Left colon (tissue), 2 donors: Measurements from ENCODE around the gene G0S2. TPM values are rescaled to one million over a fixed set of nuclear protein-coding genes. Genes with fewer than 3 reads are reported as not detected.

Source experiments
- ATAC-seq: fragments of 200-7000 bp; cut with Tn5 transposase; one replicate; pipeline ENCODE4 v1.9.1; 2020; ENCODE audit warnings: mild to moderate bottlenecking, moderate library complexity
- DNase-seq, 2 donors: peaks; one replicate each; pipeline ENCODE4 v3.0.0-alpha.2; 2020
- intact Hi-C, 2 donors: fragments of 100-400 bp; cut with DNase I in 1 of 2; cut with micrococcal nuclease in 1 of 2; formaldehyde crosslinking; loops; one replicate each; pipeline versions ENCODE4 v1.11.2 to v1.14.0; 2022; cut with DNase I, micrococcal nuclease
- total RNA-seq, 2 donors: library from RNA; stranded (reverse); fragmentation: NEBNext Ultra II Directional; extraction: Animal tissue kit (Norgen Biotek cat#: 25700); gene quantifications; one replicate each; pipeline ENCODE4 v1.2.1, GENCODE V29; 2021
- donor health status: DM: no; HTN: no; CAD: no.
- donor health status: DM: yes; HTN: yes; CAD: no.

Gene G0S2
- total RNA-seq, 2 donors from 2014 or later, result 4.4 to 5.9 TPM

- no peak for ATAC-seq
- intact Hi-C loops, result no loop called here
- peak; percentile 25 to 46 for DNase-seq
Measured at GRCh38 chr1:209704584-209704983, 29.4 kb downstream of the G0S2 start, which contains the start of gene HSD11B1. HSD11B1 (plus strand) TSS chr1:209704846; CDS start chr1:209704943, 97 bp downstream.

- no peak for ATAC-seq
- intact Hi-C loops, result no loop called here
- no peak for DNase-seq
Measured at GRCh38 chr1:209705033-209705598, 29.9 kb downstream of the G0S2 start.

DNA sequence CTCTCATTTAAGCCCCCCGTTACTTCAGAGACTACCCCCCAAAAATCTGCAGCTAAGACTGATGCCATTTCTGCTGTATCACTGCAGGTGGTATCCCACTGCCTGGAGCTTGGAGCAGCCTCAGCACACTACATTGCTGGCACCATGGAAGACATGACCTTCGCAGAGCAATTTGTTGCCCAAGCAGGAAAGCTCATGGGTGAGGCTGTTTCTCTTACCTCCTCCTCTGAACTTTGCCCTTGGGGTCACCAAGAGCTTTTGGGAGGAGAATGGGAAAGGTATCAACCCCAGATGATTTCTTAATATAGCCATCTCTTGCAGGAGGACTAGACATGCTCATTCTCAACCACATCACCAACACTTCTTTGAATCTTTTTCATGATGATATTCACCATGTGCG lies 31.4 kb downstream of the G0S2 start:
- DNase-seq, result no peak
- ATAC-seq, result no peak
- intact Hi-C loops, result no loop called here

DNA sequence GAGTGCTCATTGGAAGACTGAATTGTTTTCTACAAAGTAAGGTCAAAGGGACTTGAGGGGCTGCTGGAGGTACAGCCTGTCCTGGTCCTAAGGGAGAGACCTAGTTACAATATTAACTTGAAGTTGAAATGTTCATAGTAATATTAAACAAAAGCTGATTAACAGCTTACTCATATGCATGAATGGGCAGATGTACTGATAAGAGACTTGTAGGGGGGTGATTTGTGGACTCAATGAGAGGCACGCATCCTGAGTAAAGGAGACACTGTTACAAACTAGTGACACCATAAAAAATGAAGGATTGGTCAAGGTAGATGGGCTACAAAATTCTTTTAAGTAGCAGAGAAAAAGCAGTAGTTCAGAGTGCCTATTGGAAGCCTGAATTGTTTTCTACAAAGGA lies 32.1 kb downstream of the G0S2 start:
- no peak for DNase-seq
- intact Hi-C loops, result no loop called here
- ATAC-seq, result no peak

DNA sequence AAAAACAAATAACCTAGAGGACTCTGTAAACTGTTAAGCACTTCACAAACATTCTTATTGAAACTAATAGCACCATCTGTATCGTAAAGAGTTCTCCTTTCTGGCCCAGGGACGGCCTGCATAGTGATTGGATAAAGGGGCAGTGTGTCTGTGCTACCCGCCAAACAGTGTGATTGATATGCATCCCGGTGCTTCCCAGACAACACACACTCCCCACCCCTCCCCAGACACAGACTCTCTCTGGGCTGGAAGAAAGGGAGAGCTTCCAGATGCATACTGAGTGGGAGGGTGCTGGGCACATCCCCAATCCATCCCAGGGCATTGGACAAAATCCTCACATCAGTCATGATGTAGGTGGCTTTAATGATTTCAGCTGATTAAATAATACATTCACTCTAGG lies 33.1 kb downstream of the G0S2 start:
- DNase-seq, result no peak

GRCh38 chr1:209710093-209710492 lies 34.9 kb downstream of the G0S2 start:
- intact Hi-C loops, result no loop called here
- DNase-seq (no peak), ATAC-seq (no peak)

More for the DNA sequence above, 33.1 kb downstream of the G0S2 start:
- ATAC-seq, result no peak
- intact Hi-C loops, result no loop called here

DNA sequence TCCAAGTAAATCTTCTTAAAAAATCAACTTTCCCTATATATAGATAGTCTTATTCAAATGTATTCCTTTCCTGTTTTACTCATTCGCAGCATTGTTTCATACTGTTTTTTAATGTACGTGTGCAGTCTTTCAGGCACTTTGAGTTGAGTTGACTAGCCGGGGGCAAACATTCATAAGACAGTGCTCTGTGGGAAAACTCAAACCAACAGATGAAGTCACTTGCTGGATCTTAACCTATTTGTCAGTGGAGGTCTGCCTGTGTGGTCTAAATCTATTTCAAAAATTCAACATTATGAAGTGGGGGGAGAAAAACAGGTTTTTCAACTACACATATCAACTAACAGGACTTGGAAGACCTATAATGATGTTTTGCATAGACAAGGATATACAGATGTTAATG lies 35.6 kb downstream of the G0S2 start:
- intact Hi-C loops, result no loop called here
- no peak for ATAC-seq

GRCh38 chr1:209714338-209714737 lies 39.1 kb downstream of the G0S2 start:
- no peak for ATAC-seq
- DNase-seq, result no peak
- intact Hi-C loops, result no loop called here

More for the DNA sequence above, 35.6 kb downstream of the G0S2 start:
- DNase-seq, result no peak

DNA sequence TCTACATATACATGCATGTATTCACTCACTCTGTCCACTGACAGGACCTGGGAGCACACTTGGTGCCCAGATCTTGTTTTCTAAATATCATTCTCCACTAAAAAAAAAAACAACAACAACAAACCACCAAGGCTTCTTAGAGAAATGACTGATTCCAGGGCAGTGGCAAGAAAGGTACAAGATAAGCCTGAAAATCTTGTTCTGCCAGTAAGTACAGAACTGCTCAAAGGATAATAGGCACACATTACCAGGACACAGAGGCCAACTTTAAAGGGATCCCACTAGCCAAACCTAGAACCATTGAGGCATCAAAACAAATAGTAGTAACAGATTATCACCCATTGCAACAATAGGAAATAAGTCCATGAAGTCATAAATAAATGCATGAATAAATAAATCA lies 40.1 kb downstream of the G0S2 start:
- no peak for DNase-seq
- ATAC-seq, result no peak
- intact Hi-C loops, result no loop called here

- no peak for DNase-seq
- intact Hi-C loops, result no loop called here
- no peak for ATAC-seq
Measured at GRCh38 chr1:209717818-209718217, 42.6 kb downstream of the G0S2 start.

DNA sequence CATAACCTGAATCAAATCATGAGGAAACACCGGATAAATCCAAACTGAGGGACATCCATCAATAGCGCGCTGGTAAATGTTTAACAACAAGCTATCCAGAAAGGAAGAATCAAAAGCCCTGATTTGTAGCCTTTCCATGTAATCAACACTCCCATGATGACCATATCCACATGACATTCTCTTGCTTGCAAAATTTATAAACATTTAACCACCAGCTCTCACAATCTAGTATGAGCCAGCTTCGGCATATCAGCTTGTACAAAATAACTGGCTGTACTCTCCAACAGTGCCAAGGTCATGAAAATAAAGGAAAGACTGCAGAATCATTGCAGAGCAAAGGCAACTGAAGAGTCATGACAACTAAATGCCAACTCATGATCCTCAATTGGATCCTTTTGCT lies 45.1 kb downstream of the G0S2 start:
- ATAC-seq (no peak), DNase-seq (no peak)
- intact Hi-C loops, result no loop called here

- DNase-seq (no peak), ATAC-seq (no peak)
- intact Hi-C loops, result no loop called here
Measured at GRCh38 chr1:209720826-209721225, 45.6 kb downstream of the G0S2 start.

- no peak for DNase-seq
- ATAC-seq, result no peak
Measured at GRCh38 chr1:209721323-209721722, 46.1 kb downstream of the G0S2 start.

DNA sequence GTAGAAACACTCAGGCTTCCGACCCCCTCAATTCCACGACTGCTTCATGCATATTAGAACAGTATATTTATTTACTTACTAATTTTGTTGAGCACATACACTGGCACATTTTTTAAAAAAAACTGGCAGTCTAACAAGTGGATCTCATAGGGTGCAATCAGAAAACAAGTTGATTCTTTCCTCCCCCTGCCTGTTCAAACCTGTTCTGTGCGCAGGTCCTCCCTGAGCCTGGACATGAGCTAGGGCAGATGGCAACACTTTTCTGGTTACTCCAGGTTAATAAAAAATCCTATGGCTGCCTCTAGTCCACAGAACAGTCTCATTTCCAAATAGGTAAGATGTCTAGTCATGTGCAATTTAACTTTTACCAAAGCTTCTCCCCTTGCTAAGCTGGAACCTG lies 48.1 kb downstream of the G0S2 start:
- intact Hi-C loops, result no loop called here
- ATAC-seq, result no peak
- no peak for DNase-seq

More at GRCh38 chr1:209721323-209721722, 46.1 kb downstream of the G0S2 start:
- intact Hi-C loops, result no loop called here

- no peak for ATAC-seq
- intact Hi-C loops, result no loop called here
- no peak for DNase-seq
Measured at GRCh38 chr1:209723756-209724693, 48.8 kb downstream of the G0S2 start.

Other genes starting within 250 kb of the G0S2 start
- under 1 TPM in 1 of 2 donors, not detected in 1; 0.17 TPM for gene CAMK1G, start 91.7 kb upstream of the G0S2 start, total RNA-seq
- 100 to 1,000 TPM in 1 of 2 donors, 10 to 100 TPM in 1; 85.2 to 136 TPM for gene LAMB3, start 23.0 kb upstream of the G0S2 start, total RNA-seq
- gene HSD11B1, start 29.4 kb downstream of the G0S2 start, total RNA-seq, result under 1 TPM; 0.61 to 0.87 TPM
- 1 to 10 TPM; 2.3 to 4.4 TPM for gene TRAF3IP3, start 80.6 kb downstream of the G0S2 start, total RNA-seq
- gene C1orf74, start 109.1 kb downstream of the G0S2 start, total RNA-seq, result 1 to 10 TPM; 2.0 to 4.5 TPM
- gene IRF6, start 130.7 kb downstream of the G0S2 start, total RNA-seq, result 100 to 1,000 TPM in 1 of 2 donors, 10 to 100 TPM in 1; 92.8 to 132 TPM
- gene UTP25, start 152.6 kb downstream of the G0S2 start, total RNA-seq, result 1 to 10 TPM; 4.8 to 6.2 TPM